Activated T-helper 1 cell treated with anti-CD3 and anti-CD28 coated beads, Interleukin-2, amount 50 U/mL, for 16 hours (primary cell): ENCODE measurements around the gene OR52K1.
"Not testable (repeated sequence)": the region's sequence is repeated elsewhere in the genome, so short reads cannot be mapped to it uniquely, and the experiment has no call there.

ENCODE experiments used
- DNase-seq, 2 donors: peaks; one replicate each; pipeline ENCODE4 v3.0.0-alpha.2; 2020; ENCODE audit warnings: low read depth in 1 of 2, low spot score in 1 of 2

OR52K1 gene

GRCh38 chr11:4491405-4491804, 9.0 kb downstream of the OR52K1 start:
- not testable (repeated sequence) for DNase-seq

GRCh38 chr11:4491878-4492606, 9.6 kb downstream of the OR52K1 start:
- no peak for DNase-seq

- DNase-seq, result no peak
Measured at GRCh38 chr11:4493480-4493818, 11.0 kb downstream of the OR52K1 start.

DNA sequence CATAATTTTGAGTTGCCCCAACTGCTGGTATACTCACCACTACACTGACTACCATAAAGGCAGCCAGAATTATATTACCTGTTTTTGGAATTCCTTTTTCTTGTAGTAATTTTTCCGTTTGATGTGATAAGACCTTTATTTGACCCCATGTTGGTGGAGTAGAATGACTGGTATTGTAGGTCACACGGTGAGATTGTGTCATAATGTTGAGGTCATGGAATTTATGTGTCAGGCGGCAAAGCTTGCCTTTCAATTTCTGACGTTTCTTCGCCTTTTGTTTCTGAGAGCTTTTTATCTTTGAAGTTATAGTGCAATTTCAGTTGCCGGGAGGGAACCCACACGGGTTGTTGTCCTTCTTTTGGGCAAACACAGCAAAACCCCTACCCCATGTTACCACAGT, 13.0 kb downstream of the OR52K1 start:
- DNase-seq, result no peak

DNA sequence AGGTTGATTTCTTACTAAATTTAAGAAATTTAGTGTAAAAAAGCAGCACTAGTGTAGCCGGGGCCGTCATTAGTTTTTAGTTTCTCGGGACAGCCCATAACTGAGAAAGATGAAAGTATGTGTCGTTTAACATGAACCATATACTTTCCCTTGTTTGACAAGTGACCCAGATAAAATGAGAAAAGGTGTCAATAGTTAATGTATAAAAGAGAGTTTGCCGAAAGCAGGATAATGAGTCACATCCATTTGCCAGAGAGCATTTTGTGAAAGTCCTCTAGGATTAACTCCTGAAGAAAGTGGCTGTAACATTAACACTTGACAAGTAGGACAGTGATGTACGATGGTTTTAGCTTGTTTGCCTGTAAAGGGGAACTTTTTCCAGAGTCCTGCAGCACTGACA, 13.5 kb downstream of the OR52K1 start:
- no peak for DNase-seq

GRCh38 chr11:4496557-4497248, 14.3 kb downstream of the OR52K1 start:
- no peak for DNase-seq

DNA sequence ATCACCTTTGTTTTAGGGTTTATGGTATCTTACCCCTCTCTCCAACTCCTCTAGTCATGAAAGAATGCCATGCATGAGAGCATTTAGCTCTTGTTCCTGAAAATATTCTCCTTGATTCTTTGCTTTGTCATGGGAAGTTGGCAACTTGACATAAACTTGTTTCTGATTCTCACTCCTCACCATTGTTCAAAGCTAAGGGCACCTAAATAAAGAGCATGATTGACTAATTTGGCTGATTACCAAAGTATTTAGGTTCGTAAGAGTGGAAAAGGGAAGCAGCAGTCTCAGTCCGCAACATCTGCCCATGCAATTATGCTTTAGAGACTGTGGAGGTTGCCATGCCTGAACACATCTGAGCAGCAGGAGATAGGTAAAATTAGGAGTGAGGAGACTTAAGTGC, 26.4 kb downstream of the OR52K1 start:
- DNase-seq, result no peak

DNA sequence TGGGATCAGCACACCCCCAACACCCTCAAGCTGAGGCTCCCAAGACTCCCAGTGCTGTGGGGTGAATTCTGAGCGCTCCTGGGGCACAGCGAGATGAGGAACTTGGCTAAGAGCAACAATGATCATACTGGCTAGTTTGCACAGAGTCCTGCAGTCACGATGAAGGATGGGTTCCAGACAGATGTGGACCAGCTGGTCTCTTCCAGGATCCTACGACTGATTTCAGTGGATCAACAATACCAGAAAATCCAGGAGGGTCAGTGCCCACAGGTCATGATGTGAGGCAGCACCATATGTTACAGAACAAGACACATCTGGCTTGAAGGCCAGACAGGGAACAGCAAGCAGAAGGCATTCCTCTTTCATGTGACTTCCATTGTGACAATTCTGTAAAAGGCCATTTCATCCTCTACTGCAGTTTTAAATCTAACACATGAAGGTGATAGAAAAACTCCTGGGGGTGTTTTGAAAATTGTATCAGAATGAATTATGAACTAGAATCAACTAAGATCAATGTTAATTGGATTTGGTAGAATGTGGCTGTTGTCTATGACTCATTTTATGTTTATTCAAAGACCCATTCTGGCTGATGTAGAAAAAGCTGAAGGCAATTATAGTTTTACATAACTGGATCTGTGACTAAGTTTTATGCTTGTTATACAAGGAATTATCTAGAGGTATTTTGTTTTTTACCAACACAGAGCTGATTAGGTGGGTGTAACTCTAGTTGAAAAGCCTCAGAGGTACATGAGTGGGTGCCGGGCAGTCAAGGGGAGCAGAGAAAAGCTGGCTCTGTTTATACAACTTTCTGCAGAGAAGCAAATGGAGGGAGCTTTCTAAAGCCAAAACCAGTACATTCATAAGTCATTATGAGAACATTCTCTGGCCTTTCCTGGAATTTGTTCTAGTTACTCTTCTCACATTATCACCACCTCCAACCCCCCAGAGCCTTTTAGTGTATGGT, 29.1 kb downstream of the OR52K1 start:
- DNase-seq, result no peak

- no peak for DNase-seq
Measured at GRCh38 chr11:4514196-4514595, 31.8 kb downstream of the OR52K1 start.

DNA sequence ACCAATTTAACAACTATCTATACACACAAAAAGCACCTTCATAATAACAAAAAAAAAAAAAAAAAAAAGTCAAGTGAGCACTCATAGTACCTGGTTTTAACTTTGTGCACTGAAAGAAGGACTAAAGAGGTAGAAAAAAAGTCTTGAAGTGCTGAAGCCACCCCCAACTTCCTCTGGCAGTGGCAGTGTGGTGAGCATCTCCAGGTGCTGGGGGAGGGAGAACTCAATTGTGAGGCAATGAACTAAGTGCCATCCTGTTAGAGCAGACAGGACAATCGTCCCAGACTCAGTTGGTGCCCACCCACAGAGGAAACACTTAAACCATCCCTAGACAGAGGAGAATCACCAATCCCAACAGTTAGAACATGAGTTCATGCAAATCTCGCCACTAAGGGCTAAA, 39.9 kb downstream of the OR52K1 start:
- DNase-seq, result no peak

DNA sequence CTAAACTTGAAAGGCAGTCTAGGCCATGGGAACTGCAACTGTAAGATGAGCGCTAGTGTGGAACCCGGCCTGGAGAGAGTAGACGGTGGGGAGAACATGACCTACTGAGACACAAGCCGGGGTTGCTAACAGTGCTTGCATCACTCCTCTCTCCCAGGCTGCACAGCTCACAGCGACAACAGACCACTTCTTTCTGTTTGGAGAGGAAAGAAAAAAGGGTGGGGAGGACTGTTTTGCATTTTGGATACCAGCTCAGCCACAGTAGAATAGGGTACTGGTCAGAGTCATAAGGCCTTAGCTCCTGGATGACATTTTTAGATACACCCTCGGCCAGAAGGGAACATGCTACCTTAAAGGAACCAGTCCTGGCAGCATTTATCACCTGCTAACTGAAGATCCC, 40.3 kb downstream of the OR52K1 start:
- DNase-seq, result no peak

DNA sequence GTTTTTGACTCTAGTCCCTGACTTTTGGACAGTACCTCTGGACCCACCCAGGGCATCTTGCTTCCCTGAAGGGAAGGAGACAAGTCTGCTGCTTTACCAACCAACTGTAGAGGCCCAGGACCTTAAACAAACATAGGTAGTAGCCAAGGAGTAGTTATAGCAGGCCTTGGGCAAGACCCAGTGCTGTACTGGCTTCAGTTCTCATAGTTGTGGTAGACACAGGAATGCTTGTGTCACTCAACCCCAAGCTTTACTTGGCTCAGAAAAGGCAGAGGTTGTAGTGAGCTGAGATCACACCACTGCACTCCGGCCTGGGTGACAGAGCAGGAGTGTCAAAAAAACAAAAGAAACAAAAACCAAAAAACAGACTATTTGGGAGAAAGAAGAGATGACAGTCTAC, 41.2 kb downstream of the OR52K1 start:
- no peak for DNase-seq

DNA sequence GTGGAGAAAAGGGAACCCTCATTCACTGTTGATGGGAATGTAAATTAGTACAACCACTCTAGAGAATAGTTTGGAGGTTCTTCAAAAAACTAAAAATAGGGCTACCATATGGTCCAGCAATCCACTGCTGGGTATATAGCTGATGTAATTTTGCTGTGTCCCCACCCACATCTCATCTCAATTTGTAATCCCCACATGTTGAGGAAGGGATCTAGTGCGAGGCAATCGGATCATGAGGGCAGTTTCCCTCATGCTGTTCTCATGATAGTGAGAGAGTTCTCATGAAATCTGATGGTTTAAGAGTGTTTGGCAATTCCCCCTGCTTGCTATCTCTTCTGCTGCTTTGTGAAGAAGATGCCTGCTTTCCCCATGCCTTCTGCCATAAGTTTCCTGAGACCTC, 45.5 kb downstream of the OR52K1 start:
- DNase-seq, result no peak

DNA sequence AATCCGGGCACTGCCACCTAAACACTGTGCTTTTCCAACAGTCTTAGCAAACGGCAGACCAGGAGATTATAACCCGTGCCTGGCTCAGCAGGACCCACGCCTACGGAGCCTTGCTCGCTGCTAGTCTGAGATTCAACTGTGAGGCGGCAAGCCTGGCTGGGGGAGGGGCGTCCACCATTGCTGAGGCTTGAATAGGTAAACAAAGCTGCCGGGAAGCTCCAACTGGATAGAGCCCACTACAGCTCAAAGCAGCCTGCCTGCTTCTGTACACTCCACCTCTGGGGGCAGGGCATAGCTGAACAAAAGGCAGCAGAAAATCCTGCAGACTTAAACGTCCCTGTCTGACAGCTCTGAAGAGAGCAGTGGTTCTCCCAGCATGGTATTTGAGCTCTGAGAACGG, 49.2 kb downstream of the OR52K1 start:
- DNase-seq, result not testable (repeated sequence)

DNA sequence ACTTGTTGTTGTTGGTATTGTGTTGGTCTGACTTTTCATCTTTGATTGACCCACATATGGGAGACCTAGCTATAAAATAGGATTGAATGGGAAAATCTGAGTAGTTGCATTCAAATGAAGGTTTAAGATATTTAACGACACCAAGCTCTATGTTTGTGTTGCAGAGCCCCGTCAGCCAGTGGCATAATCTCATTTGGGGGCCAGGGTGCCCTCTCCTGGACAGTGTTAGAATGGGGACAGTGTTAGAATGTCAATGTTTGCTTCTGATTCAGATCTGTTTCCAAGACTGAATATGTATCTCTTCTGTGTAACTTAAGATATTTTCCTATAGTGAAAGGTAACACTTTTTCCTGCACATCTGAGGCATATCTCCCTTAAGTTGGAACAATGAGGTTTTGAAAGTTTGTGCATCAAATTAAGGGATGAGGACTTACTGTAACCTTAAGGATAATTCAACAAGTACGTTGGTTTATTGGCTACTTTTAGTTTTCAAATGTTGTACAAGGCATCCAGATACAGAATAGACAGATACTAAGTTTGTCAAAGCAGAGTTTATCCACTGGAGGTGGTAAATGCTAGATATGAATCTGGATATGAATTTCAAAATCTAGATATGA, 57.3 kb downstream of the OR52K1 start:
- DNase-seq, result peak in 1 of 2 donors; percentile 10

- no peak for DNase-seq
Measured at GRCh38 chr11:4541071-4541470, 58.6 kb downstream of the OR52K1 start.
